ENCODE data around the gene RNF144A. TPM values are rescaled to one million over a fixed set of nuclear protein-coding genes. Genes with fewer than 3 reads are reported as not detected.

Gene RNF144A
- total RNA-seq, 2 donors from 2014 or later = 52.7 to 109 TPM

DNA sequence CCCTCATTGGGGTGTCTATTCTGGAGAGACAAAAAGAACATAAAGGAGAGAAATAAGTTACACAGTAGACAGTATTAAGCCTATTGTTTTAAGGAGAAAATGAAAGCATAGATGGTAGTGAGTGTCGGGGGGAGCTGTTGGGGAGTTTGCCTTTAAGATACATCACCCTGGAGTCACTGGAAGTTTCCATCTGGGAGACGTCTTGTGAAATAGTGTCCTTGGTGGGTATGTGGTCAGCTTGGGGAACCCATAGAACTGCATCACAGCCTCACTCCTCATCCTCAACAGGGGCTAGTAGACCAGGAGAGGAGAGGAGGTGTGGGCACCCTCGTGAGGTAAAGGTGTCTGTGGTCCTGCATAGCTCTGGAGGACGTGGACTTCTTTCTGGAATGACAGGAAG is 60.6 kb downstream of the RNF144A start:
- peak overlapping the region; percentile 69 to 77 (median 74) for H3K27ac ChIP-seq
- no peaks in the 10 kb centered on the region for H3K27me3 ChIP-seq
- ATAC-seq (no peak), DNase-seq (no peak)
- no peak overlapping the region for H3K4me3 ChIP-seq
- no peaks in the 10 kb centered on the region for H3K36me3 ChIP-seq (replicated peaks in 1 of 2; ENCODE audit: insufficient read depth in 1 of 2, low read depth in 2 of 2)
- 75 to 78% methylated on average over 4 of the region's 4 CpGs for WGBS, 2 donors
- intact Hi-C loops (cut with DNase I) = loop anchor here (10.0 kb wide), 1 partner anchor 47 kb away; no protein-coding TSS in a partner anchor
- TF ChIP-seq, protein P1, sequence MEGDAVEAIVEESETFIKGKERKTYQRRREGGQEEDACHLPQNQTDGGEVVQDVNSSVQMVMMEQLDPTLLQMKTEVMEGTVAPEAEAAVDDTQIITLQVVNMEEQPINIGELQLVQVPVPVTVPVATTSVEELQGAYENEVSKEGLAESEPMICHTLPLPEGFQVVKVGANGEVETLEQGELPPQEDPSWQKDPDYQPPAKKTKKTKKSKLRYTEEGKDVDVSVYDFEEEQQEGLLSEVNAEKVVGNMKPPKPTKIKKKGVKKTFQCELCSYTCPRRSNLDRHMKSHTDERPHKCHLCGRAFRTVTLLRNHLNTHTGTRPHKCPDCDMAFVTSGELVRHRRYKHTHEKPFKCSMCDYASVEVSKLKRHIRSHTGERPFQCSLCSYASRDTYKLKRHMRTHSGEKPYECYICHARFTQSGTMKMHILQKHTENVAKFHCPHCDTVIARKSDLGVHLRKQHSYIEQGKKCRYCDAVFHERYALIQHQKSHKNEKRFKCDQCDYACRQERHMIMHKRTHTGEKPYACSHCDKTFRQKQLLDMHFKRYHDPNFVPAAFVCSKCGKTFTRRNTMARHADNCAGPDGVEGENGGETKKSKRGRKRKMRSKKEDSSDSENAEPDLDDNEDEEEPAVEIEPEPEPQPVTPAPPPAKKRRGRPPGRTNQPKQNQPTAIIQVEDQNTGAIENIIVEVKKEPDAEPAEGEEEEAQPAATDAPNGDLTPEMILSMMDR (IDR thresholded peaks at IDR 0.05) = no peak
- no peak for TF ChIP-seq POLR2A (IDR thresholded peaks at IDR 0.05)
- peaks cover 47% of the 10 kb centered on the region for H3K4me1 ChIP-seq
- H3K9me3 ChIP-seq = no peaks in the 10 kb centered on the region

DNA sequence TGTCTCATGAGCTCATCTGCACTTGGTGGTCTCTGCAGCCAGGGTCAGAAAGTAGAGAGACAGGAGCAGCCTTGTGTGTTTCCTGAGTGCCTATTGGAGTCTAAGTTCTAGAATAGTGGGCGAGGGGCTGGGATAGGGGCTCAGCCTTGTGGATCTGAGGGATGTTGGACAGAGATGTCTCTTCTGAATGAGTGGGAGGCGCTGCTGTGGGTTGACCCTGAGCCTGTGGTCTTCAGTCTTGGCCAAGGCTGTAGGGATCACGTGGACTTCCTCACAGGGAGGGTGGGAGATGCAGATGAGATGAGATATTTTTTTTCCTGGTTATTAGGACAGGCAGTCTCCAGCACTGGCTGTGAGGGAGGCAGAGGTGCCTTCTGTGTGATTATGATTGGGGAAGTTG is 61.8 kb downstream of the RNF144A start:
- Histone ChIP-seq H3K27ac (peak overlapping the region in 1 of 4 donors; percentile 8), H3K9me3 (no peaks in the 10 kb centered on the region), H3K4me3 (no peak overlapping the region), H3K27me3 (no peaks in the 10 kb centered on the region), H3K4me1 (peaks cover 55% of the 10 kb centered on the region), H3K36me3 (replicated peaks in 1 of 2; ENCODE audit: insufficient read depth in 1 of 2, low read depth in 2 of 2) (no peaks in the 10 kb centered on the region)
- no peak for DNase-seq
- ATAC-seq = no peak
- intact Hi-C loops (cut with DNase I) = loop anchor here (10.0 kb wide), 1 partner anchor 46 kb away; no protein-coding TSS in a partner anchor
- 87 to 100% methylated on average over 3 of the region's 3 CpGs for WGBS, 2 donors
- TF ChIP-seq, protein P1 (IDR thresholded peaks at IDR 0.05) = no peak
- TF ChIP-seq POLR2A (IDR thresholded peaks at IDR 0.05) = no peak

GRCh38 chr2:6982449-6982848 is 65.2 kb downstream of the RNF144A start:
- intact Hi-C loops (cut with DNase I) = loop anchor here (10.0 kb wide), 1 partner anchor 58 kb away; no protein-coding TSS in a partner anchor
- Histone ChIP-seq H3K27ac (peak overlapping the region in 1 of 4 donors; percentile 80), H3K9me3 (no peaks in the 10 kb centered on the region), H3K4me1 (peaks cover 61% of the 10 kb centered on the region), H3K4me3 (no peak overlapping the region), H3K27me3 (no peaks in the 10 kb centered on the region), H3K36me3 (replicated peaks in 1 of 2; ENCODE audit: insufficient read depth in 1 of 2, low read depth in 2 of 2) (no peaks in the 10 kb centered on the region)
- 39 to 47% methylated on average over 5 of the region's 5 CpGs for WGBS, 2 donors
- ATAC-seq (no peak), DNase-seq (no peak)
- no peak for TF ChIP-seq POLR2A (IDR thresholded peaks at IDR 0.05)
- TF ChIP-seq, protein P1 (IDR thresholded peaks at IDR 0.05) = no peak

GRCh38 chr2:6982934-6983589 is 65.8 kb downstream of the RNF144A start:
- Histone ChIP-seq H3K27ac (peak overlapping the region in 1 of 4 donors; percentile 80), H3K9me3 (no peaks in the 10 kb centered on the region)
- no peak for ATAC-seq

More at GRCh38 chr2:6982934-6983589, 65.8 kb downstream of the RNF144A start:
- DNase-seq = no peak
- Histone ChIP-seq H3K27me3 (no peaks in the 10 kb centered on the region), H3K4me1 (peaks cover 61% of the 10 kb centered on the region), H3K4me3 (no peak overlapping the region), H3K36me3 (replicated peaks in 1 of 2; ENCODE audit: insufficient read depth in 1 of 2, low read depth in 2 of 2) (no peaks in the 10 kb centered on the region)
- 52 to 55% methylated on average over 6 of the region's 6 CpGs for WGBS, 2 donors
- TF ChIP-seq, protein P1 (IDR thresholded peaks at IDR 0.05) = no peak
- TF ChIP-seq POLR2A (IDR thresholded peaks at IDR 0.05) = no peak
- intact Hi-C loops (cut with DNase I) = loop anchor here (10.0 kb wide), 1 partner anchor 58 kb away; no protein-coding TSS in a partner anchor

Data from body of pancreas (tissue), 4 donors.